SH-SY5Y (cell line): Measurements from ENCODE around the gene ZBTB46.

Source experiments
- GATA2 ChIP-seq: IDR thresholded peaks from 2 replicates; pipeline ENCODE4 v1.6.1; 2011; ENCODE audit warnings: mild to moderate bottlenecking, low read depth, low read length
- GATA3 ChIP-seq: IDR thresholded peaks from 2 replicates; pipeline ENCODE4 v1.6.1; 2011; ENCODE audit warnings: low read depth, mild to moderate bottlenecking, low read length, moderate library complexity

GRCh38 chr20:63737945-63738686, 92.9 kb downstream of the ZBTB46 start:
- TF ChIP-seq GATA2 (no peak), GATA3 (no peak)
